Chondrocyte (in vitro differentiated cells): ENCODE measurements around the gene TMPRSS9. TPM values are rescaled to one million over a fixed set of nuclear protein-coding genes. Genes with fewer than 3 reads are reported as not detected.

Experiments used
- DNase-seq: peaks from one replicate; pipeline ENCODE4 v3.0.0; 2021; ENCODE audit warnings: mixed read lengths, low spot score
- H3K27ac Mint-ChIP-seq: one replicate; pipeline ENCODE4 v1.8.0; 2021; ENCODE audit warnings: mild to moderate bottlenecking, moderate library complexity, mixed read lengths; ENCODE audit not compliant: unreplicated experiment
- H3K27me3 Mint-ChIP-seq: 2 replicates; pipeline ENCODE4 v1.8.0; 2021; ENCODE audit warnings: low read depth, mixed read lengths
- H3K36me3 Mint-ChIP-seq: 2 replicates; pipeline ENCODE4 v1.8.0; 2021; ENCODE audit warnings: low read depth, mixed read lengths
- H3K4me1 Mint-ChIP-seq: 2 replicates; pipeline ENCODE4 v1.8.0; 2021; ENCODE audit warnings: low read depth, mild to moderate bottlenecking, mixed read lengths
- H3K4me3 Mint-ChIP-seq: one replicate; pipeline ENCODE4 v1.8.0; 2021; ENCODE audit warnings: mild to moderate bottlenecking, moderate library complexity, mixed read lengths; ENCODE audit not compliant: unreplicated experiment
- H3K9me3 Mint-ChIP-seq: 2 replicates; pipeline ENCODE4 v1.8.0; 2021; ENCODE audit warnings: low read depth, mixed read lengths
- CTCF ChIP-seq: fragments of 200-600 bp; sonication (generic); IDR thresholded peaks from 2 replicates; pipeline ENCODE4 v1.5.0; 2021; ENCODE audit warnings: antibody characterized with exemption, mild to moderate bottlenecking, moderate library complexity
- total RNA-seq: library from RNA; stranded (reverse); gene quantifications from 3 replicates; pipeline ENCODE4 v1.2.1, GENCODE V29; 2021

The TMPRSS9 gene
- total RNA-seq, 1 donor from 2014 or later: 0.15 TPM

DNA sequence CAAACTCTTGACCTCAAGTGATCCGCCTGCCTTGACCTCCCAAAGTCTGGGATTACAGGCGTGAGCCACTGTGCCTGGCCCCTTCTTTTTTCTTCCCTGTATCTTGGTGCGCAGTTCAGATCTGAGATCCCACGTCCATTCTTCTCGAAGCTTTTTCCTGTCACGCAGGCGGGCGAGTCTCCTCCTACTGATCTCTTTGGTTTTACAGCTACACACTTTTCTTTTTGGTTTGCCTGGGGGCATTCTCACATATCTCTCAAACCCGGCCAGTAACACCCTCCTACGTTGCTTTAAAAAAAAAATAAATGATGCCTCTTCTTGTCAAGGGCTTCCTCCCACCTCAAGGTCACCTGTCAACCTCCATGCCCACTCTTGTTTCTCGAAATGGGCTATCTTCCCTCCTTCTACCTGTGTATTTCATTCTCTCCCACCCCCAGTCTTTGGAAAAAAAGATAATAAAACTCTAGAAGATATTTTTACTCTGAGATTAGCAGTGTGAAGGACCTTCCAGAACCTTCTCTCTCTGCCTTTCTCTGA lies 12.1 kb downstream of the TMPRSS9 start:
- Mint-ChIP-seq H3K36me3 (no peaks in the 10 kb centered on the region), H3K27me3 (peaks cover 2% of the 10 kb centered on the region), H3K4me3 (no peak overlapping the region), H3K9me3 (no peaks in the 10 kb centered on the region), H3K27ac (no peak overlapping the region), H3K4me1 (peaks cover 19% of the 10 kb centered on the region)
- no peak for TF ChIP-seq CTCF
- DNase-seq: no peak

GRCh38 chr19:2374808-2375207 lies 14.7 kb downstream of the TMPRSS9 start:
- Mint-ChIP-seq H3K4me3 (no peak overlapping the region), H3K27ac (no peak overlapping the region), H3K36me3 (no peaks in the 10 kb centered on the region), H3K27me3 (peaks cover 3% of the 10 kb centered on the region), H3K4me1 (peaks cover 19% of the 10 kb centered on the region), H3K9me3 (peaks cover 2% of the 10 kb centered on the region)
- no peak for DNase-seq
- TF ChIP-seq CTCF: no peak

GRCh38 chr19:2375353-2376121 lies 15.5 kb downstream of the TMPRSS9 start:
- no peak for TF ChIP-seq CTCF
- peaks cover 19% of the 10 kb centered on the region for H3K4me1 Mint-ChIP-seq
- no peak for DNase-seq
- peaks cover 2% of the 10 kb centered on the region for H3K9me3 Mint-ChIP-seq
- H3K4me3 Mint-ChIP-seq: no peak overlapping the region
- H3K27me3 Mint-ChIP-seq: peaks cover 3% of the 10 kb centered on the region
- H3K36me3 Mint-ChIP-seq: no peaks in the 10 kb centered on the region
- no peak overlapping the region for H3K27ac Mint-ChIP-seq

GRCh38 chr19:2376784-2377519 lies 16.9 kb downstream of the TMPRSS9 start:
- Mint-ChIP-seq H3K27me3 (peaks cover 1% of the 10 kb centered on the region), H3K9me3 (peaks cover 7% of the 10 kb centered on the region), H3K4me1 (peaks cover 24% of the 10 kb centered on the region), H3K36me3 (peaks cover 5% of the 10 kb centered on the region), H3K4me3 (no peak overlapping the region), H3K27ac (no peak overlapping the region)
- DNase-seq: no peak
- TF ChIP-seq CTCF: no peak

DNA sequence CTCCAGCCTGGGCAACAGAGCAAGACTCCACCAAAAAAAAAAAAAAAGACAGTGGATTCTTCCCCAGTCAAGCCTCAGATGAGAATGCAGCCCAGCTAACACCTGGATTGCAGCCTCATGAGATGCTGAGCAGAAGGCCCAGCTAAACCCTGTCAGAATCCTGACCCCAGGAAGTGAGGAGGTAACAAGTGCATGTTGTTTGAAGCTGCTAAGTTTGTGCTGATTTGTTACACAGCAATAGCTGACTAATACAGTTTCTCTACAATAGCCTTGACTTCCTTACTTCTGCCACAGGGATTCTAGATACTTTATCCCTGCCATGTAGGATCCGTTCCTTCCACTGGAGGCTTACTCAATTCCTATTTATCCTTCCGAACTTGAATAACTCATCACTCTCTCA lies 20.5 kb downstream of the TMPRSS9 start:
- Mint-ChIP-seq H3K36me3 (peaks cover 5% of the 10 kb centered on the region), H3K27me3 (peaks cover 1% of the 10 kb centered on the region), H3K4me1 (peaks cover 19% of the 10 kb centered on the region), H3K27ac (no peak overlapping the region), H3K4me3 (no peak overlapping the region), H3K9me3 (peaks cover 7% of the 10 kb centered on the region)
- no peak for TF ChIP-seq CTCF
- no peak for DNase-seq
